GM10266 (cell line): ENCODE results near the gene PLEKHG2.

Source experiments
- DNase-seq: peaks from one replicate; pipeline ENCODE4 v3.0.0; 2012; ENCODE audit errors: extremely low spot score
- TF ChIP-seq, protein P1 (sequence below): IDR thresholded peaks from 2 replicates; pipeline ENCODE4 v1.5.1; 2012; ENCODE audit warnings: mild to moderate bottlenecking, low read depth; ENCODE audit not compliant: control insufficient read depth, insufficient read depth; ENCODE audit errors: missing control alignments

PLEKHG2 gene

DNA sequence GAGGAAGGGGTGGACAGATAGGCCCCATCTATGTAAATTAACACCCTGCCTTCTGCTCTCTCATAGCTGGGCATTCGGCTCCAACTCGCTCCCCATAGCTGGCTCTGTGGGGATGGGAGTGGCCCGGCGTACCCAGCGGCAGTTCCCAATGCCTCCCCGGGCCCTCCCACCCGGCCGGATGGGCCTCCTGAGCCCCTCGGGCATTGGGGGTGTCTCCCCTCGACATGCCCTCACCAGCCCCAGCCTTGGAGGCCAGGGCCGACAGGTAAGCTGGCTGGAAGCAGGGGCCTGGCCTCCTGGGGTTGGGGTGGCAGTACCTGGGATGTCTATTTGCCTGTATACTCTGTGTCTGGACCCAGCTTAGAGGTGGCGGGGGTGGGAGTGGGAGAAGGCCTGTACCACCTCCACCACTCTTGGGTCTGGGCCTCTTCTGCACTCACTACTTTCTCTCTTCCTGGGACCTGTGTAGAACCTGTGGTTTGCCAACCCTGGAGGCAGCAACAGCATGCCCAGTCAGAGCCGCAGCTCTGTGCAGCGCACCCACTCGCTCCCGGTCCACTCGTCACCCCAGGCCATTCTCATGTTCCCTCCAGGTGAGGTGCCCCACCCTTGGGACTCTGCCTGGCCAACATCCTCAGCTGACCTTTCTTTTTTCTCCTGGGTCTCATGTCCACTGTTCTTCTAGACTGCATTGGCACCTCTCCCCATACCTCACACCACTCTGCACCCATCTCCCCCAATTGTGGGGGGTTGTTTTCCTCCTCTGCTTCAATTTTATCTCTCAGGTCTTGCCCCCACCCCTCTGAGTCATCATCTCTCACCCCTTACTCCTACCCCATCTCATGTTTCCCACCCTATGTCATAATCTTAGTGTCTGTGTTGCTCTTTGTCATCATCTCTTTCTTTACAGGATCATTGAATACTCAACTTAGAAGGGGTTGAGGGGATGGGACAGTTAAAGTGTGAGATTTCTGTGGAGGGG, 31.7 kb upstream of the PLEKHG2 start:
- TF ChIP-seq, protein P1, sequence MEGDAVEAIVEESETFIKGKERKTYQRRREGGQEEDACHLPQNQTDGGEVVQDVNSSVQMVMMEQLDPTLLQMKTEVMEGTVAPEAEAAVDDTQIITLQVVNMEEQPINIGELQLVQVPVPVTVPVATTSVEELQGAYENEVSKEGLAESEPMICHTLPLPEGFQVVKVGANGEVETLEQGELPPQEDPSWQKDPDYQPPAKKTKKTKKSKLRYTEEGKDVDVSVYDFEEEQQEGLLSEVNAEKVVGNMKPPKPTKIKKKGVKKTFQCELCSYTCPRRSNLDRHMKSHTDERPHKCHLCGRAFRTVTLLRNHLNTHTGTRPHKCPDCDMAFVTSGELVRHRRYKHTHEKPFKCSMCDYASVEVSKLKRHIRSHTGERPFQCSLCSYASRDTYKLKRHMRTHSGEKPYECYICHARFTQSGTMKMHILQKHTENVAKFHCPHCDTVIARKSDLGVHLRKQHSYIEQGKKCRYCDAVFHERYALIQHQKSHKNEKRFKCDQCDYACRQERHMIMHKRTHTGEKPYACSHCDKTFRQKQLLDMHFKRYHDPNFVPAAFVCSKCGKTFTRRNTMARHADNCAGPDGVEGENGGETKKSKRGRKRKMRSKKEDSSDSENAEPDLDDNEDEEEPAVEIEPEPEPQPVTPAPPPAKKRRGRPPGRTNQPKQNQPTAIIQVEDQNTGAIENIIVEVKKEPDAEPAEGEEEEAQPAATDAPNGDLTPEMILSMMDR = no peak
- DNase-seq = no peak

GRCh38 chr19:39381910-39382611, 30.4 kb upstream of the PLEKHG2 start:
- TF ChIP-seq, protein P1 = no peak
- DNase-seq = no peak

DNA sequence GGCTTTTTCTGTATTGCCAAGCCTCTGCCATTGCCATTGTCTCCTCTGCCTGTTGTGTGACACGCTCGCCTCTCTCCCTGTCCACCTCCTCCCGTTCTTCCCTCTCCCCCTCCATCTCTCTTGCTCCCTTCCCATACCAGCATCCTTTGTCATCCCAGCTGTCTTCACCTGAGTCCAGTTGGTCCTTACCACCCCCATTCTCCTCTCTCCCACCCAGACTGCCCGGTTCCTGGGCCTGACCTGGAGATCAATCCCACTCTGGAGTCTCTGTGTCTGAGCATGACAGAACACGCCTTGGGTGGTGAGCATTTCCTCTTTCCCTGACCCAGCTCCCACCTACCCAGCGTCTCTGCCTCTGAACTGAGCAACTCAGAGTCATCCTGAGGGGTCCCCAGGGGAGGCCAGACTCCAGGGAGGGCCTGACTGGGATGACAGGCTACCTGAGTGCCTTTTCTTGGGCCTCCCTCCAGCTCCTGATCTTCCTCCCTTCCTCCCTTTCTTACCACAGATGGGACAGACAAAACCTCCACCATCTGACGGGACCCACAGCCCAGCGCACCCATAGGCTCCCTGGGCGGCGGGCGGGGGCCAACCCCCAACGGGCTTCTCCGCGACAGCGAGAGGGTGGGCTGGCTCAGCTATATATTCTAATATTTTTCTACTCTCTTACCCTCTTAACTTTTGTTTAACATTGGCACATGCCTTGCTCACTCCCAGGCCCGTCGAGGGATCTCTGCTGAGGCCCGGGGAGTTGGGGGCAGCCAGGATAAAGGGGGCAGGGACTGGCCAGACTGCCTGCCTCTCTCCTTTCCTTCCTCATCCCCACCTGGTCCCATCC, 29.3 kb upstream of the PLEKHG2 start:
- TF ChIP-seq, protein P1 = no peak
- DNase-seq = no peak

- TF ChIP-seq, protein P1 = no peak
Observed at GRCh38 chr19:39384839-39385568, 27.5 kb upstream of the PLEKHG2 start.

GRCh38 chr19:39385629-39386411, 26.6 kb upstream of the PLEKHG2 start:
- TF ChIP-seq, protein P1 = no peak
- no peak for DNase-seq

More at GRCh38 chr19:39384839-39385568, 27.5 kb upstream of the PLEKHG2 start:
- no peak for DNase-seq

GRCh38 chr19:39386557-39386956, 25.9 kb upstream of the PLEKHG2 start:
- TF ChIP-seq, protein P1 = no peak
- DNase-seq = no peak
